Spleen (tissue), 11 donors: ENCODE measurements around the gene PTPN2. TPM values are rescaled to one million over a fixed set of nuclear protein-coding genes. Genes with fewer than 3 reads are reported as not detected.
"Not testable (repeated sequence)": the region's sequence is repeated elsewhere in the genome, so short reads cannot be mapped to it uniquely, and the experiment has no call there.

ENCODE experiments used
- DNase-seq: peaks from one replicate; pipeline ENCODE4 v3.0.0-alpha.2; 2020
- H3K27ac ChIP-seq, 8 donors: fragments of 200-600 bp; sonication (generic) in 7 of 8; 1 replicate in 4 of 8; 2 replicates in 4 of 8; pipeline versions ENCODE4 v1.5.0 to v1.8.0; 2016 to 2021; ENCODE audit warnings: inconsistent platforms in 4 of 8, mild to moderate bottlenecking in 4 of 8, moderate library complexity in 1 of 8
- H3K27me3 ChIP-seq, 7 donors: fragments of 200-600 bp; sonication (generic) in 6 of 7; replicated peaks in 1 of 7; 1 replicate in 4 of 7; 2 replicates in 3 of 7; pipeline versions ENCODE4 v1.5.0 to v1.8.0; 2016 to 2021; ENCODE audit warnings: inconsistent platforms in 3 of 7, mild to moderate bottlenecking in 1 of 7
- H3K36me3 ChIP-seq, 6 donors: fragments of 200-600 bp; sonication (generic) in 5 of 6; 1 replicate in 4 of 6; 2 replicates in 2 of 6; pipeline versions ENCODE4 v1.5.0 to v1.8.0; 2016 to 2021; ENCODE audit warnings: inconsistent platforms in 2 of 6
- H3K4me1 ChIP-seq, 6 donors: fragments of 200-600 bp; sonication (generic) in 5 of 6; 1 replicate in 3 of 6; 2 replicates in 3 of 6; pipeline versions ENCODE4 v1.5.0 to v1.8.0; 2016 to 2021; ENCODE audit warnings: inconsistent platforms in 3 of 6
- H3K4me3 ChIP-seq, 8 donors: fragments of 200-600 bp; sonication (generic) in 7 of 8; 1 replicate in 4 of 8; 2 replicates in 4 of 8; pipeline versions ENCODE4 v1.5.0 to v1.8.0; 2016 to 2021; ENCODE audit warnings: inconsistent platforms in 4 of 8, mild to moderate bottlenecking in 4 of 8, moderate library complexity in 2 of 8
- H3K9me3 ChIP-seq, 8 donors: fragments of 200-600 bp; sonication (generic) in 7 of 8; 1 replicate in 4 of 8; 2 replicates in 4 of 8; pipeline versions ENCODE4 v1.5.0 to v1.8.0; 2016 to 2021; ENCODE audit warnings: inconsistent platforms in 4 of 8
- POLR2A ChIP-seq, 3 donors: fragments of 450-650 bp; IDR thresholded peaks; one replicate each; pipeline ENCODE4 v1.5.1; 2017; ENCODE audit warnings: antibody characterized with exemption in 3 of 3, mild to moderate bottlenecking in 1 of 3
- POLR2AphosphoS5 ChIP-seq, 3 donors: sonication (generic); formaldehyde crosslinking; IDR thresholded peaks; one replicate each; pipeline ENCODE4 v1.5.1; 2017; ENCODE audit warnings: antibody characterized with exemption in 3 of 3
- WGBS, 5 donors: extraction: QIAGEN DNeasy Blood & Tissue Kit in 3 of 5; methylation state at CpG; one replicate each; pipeline versions ENCODE4 v1.1.5 to v1.1.7; 2013 to 2018; 5-methylcytosine and 5-hydroxymethylcytosine counted together
- intact Hi-C: fragments of 100-400 bp; cut with DNase I; formaldehyde crosslinking; loops from one replicate; pipeline ENCODE4 v1.15.0; 2023; ENCODE audit warnings: low total_unique reads
- polyA plus RNA-seq, 3 donors: library from polyadenylated mRNA; stranded (reverse); fragments of 200-250 nt; gene quantifications; one replicate each; pipeline ENCODE4 v1.2.1, GENCODE V29; 2013
- total RNA-seq, 7 donors: library from RNA; depleted of rRNA in 3 of 7; stranded (reverse); fragments of >200 nt in 3 of 7; fragmentation: NEBNext Ultra II Directional in 4 of 7; extraction: Animal tissue kit (Norgen Biotek cat#: 25700) in 4 of 7; gene quantifications; one replicate each; pipeline versions ENCODE4 v1.1.0 to v1.2.1, GENCODE V29; 2016 to 2021
- TF ChIP-seq, protein P1 (sequence below), 11 experiments: fragments of 200-600 bp in 7 of 11; fragments of 450-650 bp in 4 of 11; sonication (generic) in 4 of 11; IDR thresholded peaks in 8 of 11; conservative IDR thresholded peaks in 3 of 11; 1 replicate in 7 of 11; 2 replicates in 4 of 11; pipeline versions ENCODE4 v1.4.0 to v1.8.0; 2016 to 2021; ENCODE audit warnings: antibody characterized with exemption in 11 of 11, inconsistent platforms in 4 of 11, mild to moderate bottlenecking in 1 of 11
- donor health status: healthy with polysubstance abuse.
- donor health status: DM: no; HTN: no; CAD: no; lungs with moderate emphysema.
- donor health status: DM: no; HTN: no; CAD: no.
- donor health status: Bipolar disorder and iron deficiency.
- donor health status: healthy.
- donor health status: DM: no; HTN: no; CAD: no.
- donor health status: DM: yes; HTN: yes; CAD: no.

Gene PTPN2
- total and polyA plus RNA-seq, 10 donors = 47.9 to 92.1 (median 63.3) TPM

DNA sequence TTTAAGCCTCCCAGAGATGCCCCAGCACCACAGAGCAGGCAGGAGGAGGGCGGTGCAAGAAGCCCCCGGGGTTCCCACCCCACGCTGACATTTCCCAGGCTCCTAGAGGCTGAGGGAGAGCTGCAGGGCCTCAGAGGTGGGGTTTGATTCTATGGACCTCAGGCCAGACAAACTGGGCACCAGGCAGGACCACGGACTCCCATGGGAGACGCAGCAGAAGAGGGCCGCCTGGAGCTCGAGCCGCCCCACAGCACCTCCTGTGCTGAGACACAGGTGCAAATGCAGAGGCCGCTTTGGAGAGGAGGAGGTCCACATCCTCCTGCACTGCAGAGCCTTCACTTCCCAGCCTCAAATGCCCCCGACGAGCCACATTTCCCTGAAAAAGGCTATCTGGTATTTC is 118.5 kb downstream of the PTPN2 start:
- TF ChIP-seq POLR2A (IDR thresholded peaks at IDR 0.05) (no peak), POLR2AphosphoS5 (IDR thresholded peaks at IDR 0.05) (no peak)
- TF ChIP-seq, protein P1, sequence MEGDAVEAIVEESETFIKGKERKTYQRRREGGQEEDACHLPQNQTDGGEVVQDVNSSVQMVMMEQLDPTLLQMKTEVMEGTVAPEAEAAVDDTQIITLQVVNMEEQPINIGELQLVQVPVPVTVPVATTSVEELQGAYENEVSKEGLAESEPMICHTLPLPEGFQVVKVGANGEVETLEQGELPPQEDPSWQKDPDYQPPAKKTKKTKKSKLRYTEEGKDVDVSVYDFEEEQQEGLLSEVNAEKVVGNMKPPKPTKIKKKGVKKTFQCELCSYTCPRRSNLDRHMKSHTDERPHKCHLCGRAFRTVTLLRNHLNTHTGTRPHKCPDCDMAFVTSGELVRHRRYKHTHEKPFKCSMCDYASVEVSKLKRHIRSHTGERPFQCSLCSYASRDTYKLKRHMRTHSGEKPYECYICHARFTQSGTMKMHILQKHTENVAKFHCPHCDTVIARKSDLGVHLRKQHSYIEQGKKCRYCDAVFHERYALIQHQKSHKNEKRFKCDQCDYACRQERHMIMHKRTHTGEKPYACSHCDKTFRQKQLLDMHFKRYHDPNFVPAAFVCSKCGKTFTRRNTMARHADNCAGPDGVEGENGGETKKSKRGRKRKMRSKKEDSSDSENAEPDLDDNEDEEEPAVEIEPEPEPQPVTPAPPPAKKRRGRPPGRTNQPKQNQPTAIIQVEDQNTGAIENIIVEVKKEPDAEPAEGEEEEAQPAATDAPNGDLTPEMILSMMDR (IDR thresholded peaks at IDR 0.05 in 8 of 11, conservative IDR thresholded peaks at IDR 0.05 in 3 of 11) = no peak
- H3K4me3 ChIP-seq = no peak overlapping the region
- 80 to 97% (median 88%) methylated on average over 11 of the region's 11 CpGs for WGBS, 5 donors
- no peak overlapping the region for H3K27ac ChIP-seq
- no peaks in the 10 kb centered on the region for H3K36me3 ChIP-seq
- no peaks in the 10 kb centered on the region for H3K4me1 ChIP-seq
- no peaks in the 10 kb centered on the region for H3K27me3 ChIP-seq
- intact Hi-C loops = no loop called here
- H3K9me3 ChIP-seq = no peaks in the 10 kb centered on the region
- DNase-seq = no peak

DNA sequence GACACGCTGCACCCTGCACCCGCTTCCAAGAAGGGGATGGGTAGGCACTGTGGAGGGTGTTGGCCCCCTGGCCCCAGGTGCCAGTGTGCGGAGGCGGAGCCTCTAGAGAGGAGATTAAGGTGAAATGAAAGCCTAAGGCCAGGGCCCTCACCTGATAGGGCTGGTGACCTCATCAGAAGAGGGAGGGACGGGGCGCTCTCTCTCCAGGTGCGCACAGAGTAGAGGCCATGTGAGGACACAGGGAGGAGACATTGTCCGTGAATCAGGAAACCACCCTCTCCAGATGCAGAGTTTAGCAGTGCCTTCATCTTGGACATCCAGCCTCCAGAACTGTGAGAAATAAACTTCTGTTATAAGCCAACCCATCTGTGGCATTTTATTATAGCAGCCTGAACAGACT is 118.9 kb downstream of the PTPN2 start:
- H3K4me1 ChIP-seq = no peaks in the 10 kb centered on the region
- intact Hi-C loops = no loop called here
- no peak overlapping the region for H3K4me3 ChIP-seq
- DNase-seq = no peak
- no peaks in the 10 kb centered on the region for H3K27me3 ChIP-seq
- TF ChIP-seq, protein P1 (IDR thresholded peaks at IDR 0.05 in 8 of 11, conservative IDR thresholded peaks at IDR 0.05 in 3 of 11) = no peak
- TF ChIP-seq POLR2A (IDR thresholded peaks at IDR 0.05) = no peak
- no peak for TF ChIP-seq POLR2AphosphoS5 (IDR thresholded peaks at IDR 0.05)
- H3K36me3 ChIP-seq = no peaks in the 10 kb centered on the region
- 77 to 92% (median 85%) methylated on average over 8 of the region's 8 CpGs for WGBS, 5 donors
- no peaks in the 10 kb centered on the region for H3K9me3 ChIP-seq
- no peak overlapping the region for H3K27ac ChIP-seq

DNA sequence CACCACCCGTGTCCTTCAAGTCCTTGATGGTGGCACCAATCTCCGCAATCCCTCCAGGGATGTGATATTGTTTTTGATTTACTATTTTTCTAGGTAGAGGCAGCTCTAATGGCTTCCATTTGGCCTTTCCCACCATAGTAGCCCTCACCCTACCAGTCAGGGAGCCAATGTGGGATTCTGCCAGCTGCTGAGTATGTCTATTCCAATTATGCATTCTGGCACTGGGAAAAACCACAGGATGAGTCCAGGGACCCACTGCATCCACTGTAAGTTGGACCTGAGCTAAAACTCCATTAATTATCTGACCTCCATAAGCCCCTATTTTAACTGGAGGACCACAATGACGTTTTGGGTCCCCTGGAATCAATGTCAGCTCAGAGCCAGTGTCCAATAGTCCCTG is 125.5 kb downstream of the PTPN2 start:
- whole genome bisulfite sequencing, 5 donors = 81 to 88% (median 85%) methylated on average over 3 of the region's 3 CpGs
- not testable (repeated sequence) for DNase-seq

DNA sequence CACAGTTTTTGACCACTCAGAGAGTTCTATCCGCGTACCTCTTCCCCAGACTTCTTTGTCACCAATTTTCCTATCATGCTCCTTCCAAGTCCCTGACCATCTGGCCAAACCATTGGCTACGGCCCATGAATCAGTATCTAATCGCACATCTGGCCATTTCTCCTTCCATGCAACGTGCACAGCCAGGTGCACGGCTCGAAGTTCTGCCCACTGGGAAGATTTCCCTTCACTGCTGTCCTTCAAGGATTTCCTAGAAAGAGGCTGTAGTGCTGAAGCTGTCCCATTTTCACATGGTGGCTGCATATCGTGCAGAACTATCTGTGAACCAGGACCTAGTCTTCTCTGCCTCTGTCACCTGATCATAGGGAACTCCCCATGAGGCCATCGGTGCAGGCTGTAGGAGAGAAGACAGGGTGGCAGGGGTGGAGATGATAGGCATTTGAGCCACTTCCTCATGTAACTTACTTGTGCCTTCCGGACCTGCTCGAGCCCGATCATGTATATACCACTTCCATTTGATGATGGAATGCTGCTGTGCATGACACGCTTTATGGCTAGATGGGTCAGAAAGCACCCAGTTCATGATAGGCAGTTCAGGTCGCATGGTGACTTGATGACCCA is 127.3 kb downstream of the PTPN2 start:
- H3K4me3 ChIP-seq, H3K9me3 ChIP-seq, H3K27ac ChIP-seq, H3K4me1 ChIP-seq, DNase-seq, intact Hi-C loops, H3K36me3 ChIP-seq, H3K27me3 ChIP-seq: not testable (repeated sequence)
- 85 to 93% (median 89%) methylated on average over 14 of the region's 14 CpGs for WGBS, 5 donors

More for the DNA sequence above, 125.5 kb downstream of the PTPN2 start:
- H3K4me3 ChIP-seq, H3K36me3 ChIP-seq, H3K27ac ChIP-seq, intact Hi-C loops, H3K9me3 ChIP-seq, H3K27me3 ChIP-seq, H3K4me1 ChIP-seq: not testable (repeated sequence)

DNA sequence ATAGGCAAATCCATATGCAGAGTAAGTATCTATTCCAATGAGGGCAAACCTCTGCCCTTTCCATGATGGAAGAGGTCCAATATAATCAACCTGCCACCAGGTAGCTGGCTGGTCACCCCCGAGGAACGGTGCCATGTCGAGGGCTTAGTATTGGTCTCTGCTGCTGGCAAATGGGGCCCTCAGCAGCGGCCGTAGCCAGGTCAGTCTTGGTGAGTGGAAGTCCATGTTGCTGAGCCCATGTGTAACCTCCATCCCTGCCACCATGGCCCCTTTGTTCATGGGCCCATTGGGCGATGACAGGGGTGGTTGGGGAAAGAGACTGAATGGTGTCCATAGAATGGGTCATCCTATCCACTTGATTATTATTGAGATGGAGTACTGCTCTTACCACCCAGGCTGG is 128.4 kb downstream of the PTPN2 start:
- intact Hi-C loops, H3K4me3 ChIP-seq, H3K9me3 ChIP-seq, H3K4me1 ChIP-seq, H3K27me3 ChIP-seq, H3K27ac ChIP-seq, H3K36me3 ChIP-seq, DNase-seq: not testable (repeated sequence)
- 89 to 100% (median 98%) methylated on average over 1 to 6 of the region's 6 CpGs for WGBS, 5 donors

DNA sequence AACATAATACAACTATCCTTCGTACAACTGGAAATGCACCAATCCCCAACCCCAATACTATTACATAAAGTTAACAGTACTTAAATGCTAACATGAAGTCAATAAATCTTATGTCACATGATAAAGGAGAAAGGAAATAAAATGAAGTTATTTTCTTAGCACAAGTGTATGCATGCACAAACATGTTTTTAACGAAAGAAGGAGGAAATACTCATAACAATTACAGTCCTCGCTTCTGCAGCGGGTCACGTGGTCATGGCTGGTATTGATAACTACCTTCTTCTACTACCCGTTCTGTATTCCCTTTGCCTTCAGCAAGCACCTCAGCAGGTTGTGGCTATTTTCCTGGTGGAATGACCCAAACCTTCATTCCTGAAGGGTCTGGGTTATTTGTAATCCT is 129.5 kb downstream of the PTPN2 start:
- WGBS, 5 donors = 71 to 91% (median 83%) methylated on average over 6 of the region's 6 CpGs
- H3K4me1 ChIP-seq = peaks cover 0 to 12% (median 0%) of the 10 kb centered on the region in 6 donors
- H3K36me3 ChIP-seq = no peaks in the 10 kb centered on the region
- TF ChIP-seq POLR2A (IDR thresholded peaks at IDR 0.05) = no peak
- TF ChIP-seq POLR2AphosphoS5 (IDR thresholded peaks at IDR 0.05) = no peak
- TF ChIP-seq, protein P1 (IDR thresholded peaks at IDR 0.05 in 8 of 11, conservative IDR thresholded peaks at IDR 0.05 in 3 of 11) = no peak
- no peak overlapping the region for H3K4me3 ChIP-seq
- no peak for DNase-seq
- H3K9me3 ChIP-seq = no peaks in the 10 kb centered on the region
- no peak overlapping the region for H3K27ac ChIP-seq
- H3K27me3 ChIP-seq = no peaks in the 10 kb centered on the region
- intact Hi-C loops = no loop called here
